ENCODE data around the gene NEK1. TPM values are rescaled to one million over a fixed set of nuclear protein-coding genes. Genes with fewer than 3 reads are reported as not detected.

Gene NEK1
- total and polyA plus RNA-seq, 2 of the 13 experiments (the other 11 are each of a cell fraction or from before 2014, with no cell fraction given), result 2.9 to 5.4 TPM

- in situ Hi-C loops (cut with HindIII; ENCODE audit: extremely low pct_ligation_motif_present, low pct_unique_long_range_greater_than_20kb), result no loop called here
- no peak overlapping the region for H3K4me3 ChIP-seq (replicated peaks in 1 of 3; ENCODE audit: insufficient read depth in 1 of 3, low read depth in 2 of 3, low read length in 3 of 3)
These were observed 175.6 kb downstream of the NEK1 start for GRCh38 chr4:169436734-169437133.

GRCh38 chr4:169428376-169428775, 184.0 kb downstream of the NEK1 start:
- Histone ChIP-seq H4K20me1 (ENCODE audit: insufficient read depth, low read length) (no peaks in the 10 kb centered on the region), H3K36me3 (replicated peaks in 1 of 2; ENCODE audit: control insufficient read depth in 1 of 2, insufficient read depth in 2 of 2, low read length in 2 of 2) (no peaks in the 10 kb centered on the region), H3K9ac (ENCODE audit: insufficient read depth, low read depth, low read length) (no peak overlapping the region), H3K27me3 (ENCODE audit: control insufficient read depth in 1 of 2, insufficient read depth in 2 of 2, low read length in 2 of 2) (no peaks in the 10 kb centered on the region), H3K27ac (ENCODE audit: extremely low read length, insufficient read depth, low read length) (no peak overlapping the region), H3K79me2 (ENCODE audit: insufficient read depth, low read length) (no peaks in the 10 kb centered on the region), H3K9me3 (ENCODE audit: low read length) (no peaks in the 10 kb centered on the region), H2AFZ (ENCODE audit: low read length) (no peak overlapping the region), H3K4me1 (ENCODE audit: insufficient read depth, low read length) (no peaks in the 10 kb centered on the region), H3K4me3 (replicated peaks in 1 of 3; ENCODE audit: insufficient read depth in 1 of 3, low read depth in 2 of 3, low read length in 3 of 3) (no peak overlapping the region), H3K4me2 (ENCODE audit: low read depth, low read length) (no peak overlapping the region)
- in situ Hi-C loops (cut with HindIII; ENCODE audit: extremely low pct_ligation_motif_present, low pct_unique_long_range_greater_than_20kb) (no loop called here), intact Hi-C loops (cut with micrococcal nuclease; ENCODE audit: unreplicated experiment) (no loop called here)
- WGBS (ENCODE audit: low lambda C conversion rate), result 62% methylated on average over 3 of the region's 3 CpGs
- no peak for DNase-seq (ENCODE audit: low spot score)
- FAIRE-seq, result no peak
- CTCF ChIA-PET (ENCODE audit: low intra/inter-chr PET ratio, low total read pairs), result no interaction called here
- no peak for ATAC-seq
- POLR2A ChIA-PET, result no interaction called here
- TF ChIP-seq, protein P1, sequence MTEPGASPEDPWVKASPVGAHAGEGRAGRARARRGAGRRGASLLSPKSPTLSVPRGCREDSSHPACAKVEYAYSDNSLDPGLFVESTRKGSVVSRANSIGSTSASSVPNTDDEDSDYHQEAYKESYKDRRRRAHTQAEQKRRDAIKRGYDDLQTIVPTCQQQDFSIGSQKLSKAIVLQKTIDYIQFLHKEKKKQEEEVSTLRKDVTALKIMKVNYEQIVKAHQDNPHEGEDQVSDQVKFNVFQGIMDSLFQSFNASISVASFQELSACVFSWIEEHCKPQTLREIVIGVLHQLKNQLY (CRISPR knock-in tag; IDR thresholded peaks at IDR 0.05), result no peak
- TF ChIP-seq TEAD2 (CRISPR knock-in tag; IDR thresholded peaks at IDR 0.05) (no peak), ZNF747 (CRISPR knock-in tag; IDR thresholded peaks at IDR 0.05; ENCODE audit: borderline replicate concordance) (no peak), JUNB (CRISPR knock-in tag; IDR thresholded peaks at IDR 0.05; ENCODE audit: borderline replicate concordance) (no peak), MEIS1 (CRISPR knock-in tag; IDR thresholded peaks at IDR 0.05; ENCODE audit: borderline replicate concordance) (no peak), CBX1 (IDR thresholded peaks at IDR 0.05; ENCODE audit: low read depth) (no peak), ZNF766 (CRISPR knock-in tag; IDR thresholded peaks at IDR 0.05; ENCODE audit: borderline replicate concordance) (no peak), GLI4 (CRISPR knock-in tag; IDR thresholded peaks at IDR 0.05; ENCODE audit: borderline replicate concordance) (no peak), NPAS2 (CRISPR knock-in tag; IDR thresholded peaks at IDR 0.05; ENCODE audit: borderline replicate concordance) (no peak), ATF1 (CRISPR knock-in tag; IDR thresholded peaks at IDR 0.05) (no peak), STAT5B (CRISPR knock-in tag; IDR thresholded peaks at IDR 0.05) (no peak), ZFP41 (CRISPR knock-in tag; IDR thresholded peaks at IDR 0.05; ENCODE audit: borderline replicate concordance) (no peak), ZNF180 (CRISPR knock-in tag; IDR thresholded peaks at IDR 0.05; ENCODE audit: borderline replicate concordance, low read depth) (no peak), MBD4 (IDR thresholded peaks at IDR 0.05; ENCODE audit: borderline replicate concordance, low read length) (no peak)
- TF ChIP-seq, protein P2, sequence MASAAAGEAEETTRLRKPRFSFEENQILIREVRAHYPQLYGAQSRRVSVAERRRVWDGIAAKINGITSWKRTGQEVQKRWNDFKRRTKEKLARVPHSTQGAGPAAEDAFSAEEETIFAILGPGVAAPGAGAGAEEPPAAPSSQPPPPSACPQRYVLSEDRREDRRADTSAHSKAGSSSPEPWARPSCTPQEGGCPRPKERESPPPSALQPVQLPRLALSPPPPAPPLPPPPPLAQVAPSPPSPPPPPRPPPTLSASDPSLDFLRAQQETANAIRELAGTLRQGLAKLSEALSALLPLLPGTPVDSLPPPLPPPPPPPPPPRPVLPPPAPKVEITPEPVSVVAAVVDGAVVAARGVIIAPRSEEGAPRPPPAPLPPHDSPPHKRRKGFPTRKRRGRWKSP (CRISPR knock-in tag; IDR thresholded peaks at IDR 0.05), result no peak
- BruUV-seq (replicated peaks), result no TSS peak

More at GRCh38 chr4:169436734-169437133, 175.6 kb downstream of the NEK1 start:
- no peak for ATAC-seq
- POLR2A ChIA-PET, result no interaction called here
- H3K4me2 ChIP-seq (ENCODE audit: low read depth, low read length), result no peak overlapping the region
- no peak overlapping the region for H3K9ac ChIP-seq (ENCODE audit: insufficient read depth, low read depth, low read length)
- H2AFZ ChIP-seq (ENCODE audit: low read length), result no peak overlapping the region
- H3K4me1 ChIP-seq (ENCODE audit: insufficient read depth, low read length), result peaks cover 20% of the 10 kb centered on the region
- no peak for DNase-seq (ENCODE audit: low spot score)
- no peaks in the 10 kb centered on the region for H3K9me3 ChIP-seq (ENCODE audit: low read length)
- no peak for FAIRE-seq
- TF ChIP-seq SMYD3 (CRISPR knock-in tag; IDR thresholded peaks at IDR 0.05) (no peak), TEAD2 (CRISPR knock-in tag; IDR thresholded peaks at IDR 0.05) (no peak)
- TF ChIP-seq, protein P3, sequence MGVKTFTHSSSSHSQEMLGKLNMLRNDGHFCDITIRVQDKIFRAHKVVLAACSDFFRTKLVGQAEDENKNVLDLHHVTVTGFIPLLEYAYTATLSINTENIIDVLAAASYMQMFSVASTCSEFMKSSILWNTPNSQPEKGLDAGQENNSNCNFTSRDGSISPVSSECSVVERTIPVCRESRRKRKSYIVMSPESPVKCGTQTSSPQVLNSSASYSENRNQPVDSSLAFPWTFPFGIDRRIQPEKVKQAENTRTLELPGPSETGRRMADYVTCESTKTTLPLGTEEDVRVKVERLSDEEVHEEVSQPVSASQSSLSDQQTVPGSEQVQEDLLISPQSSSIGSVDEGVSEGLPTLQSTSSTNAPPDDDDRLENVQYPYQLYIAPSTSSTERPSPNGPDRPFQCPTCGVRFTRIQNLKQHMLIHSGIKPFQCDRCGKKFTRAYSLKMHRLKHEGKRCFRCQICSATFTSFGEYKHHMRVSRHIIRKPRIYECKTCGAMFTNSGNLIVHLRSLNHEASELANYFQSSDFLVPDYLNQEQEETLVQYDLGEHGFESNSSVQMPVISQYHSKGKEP (CRISPR knock-in tag; IDR thresholded peaks at IDR 0.05), result no peak
- no peaks in the 10 kb centered on the region for H3K79me2 ChIP-seq (ENCODE audit: insufficient read depth, low read length)
- H3K36me3 ChIP-seq (replicated peaks in 1 of 2; ENCODE audit: control insufficient read depth in 1 of 2, insufficient read depth in 2 of 2, low read length in 2 of 2), result no peaks in the 10 kb centered on the region
- no peak overlapping the region for H3K27ac ChIP-seq (ENCODE audit: extremely low read length, insufficient read depth, low read length)
- H3K27me3 ChIP-seq (ENCODE audit: control insufficient read depth in 1 of 2, insufficient read depth in 2 of 2, low read length in 2 of 2), result no peaks in the 10 kb centered on the region
- BruUV-seq (replicated peaks), result no TSS peak
- intact Hi-C loops (cut with micrococcal nuclease; ENCODE audit: unreplicated experiment), result no loop called here
- no peaks in the 10 kb centered on the region for H4K20me1 ChIP-seq (ENCODE audit: insufficient read depth, low read length)
- CTCF ChIA-PET (ENCODE audit: low intra/inter-chr PET ratio, low total read pairs), result no interaction called here

Measured in HepG2 (cell line).